Measurements from ENCODE around the gene FSCN2. TPM values are rescaled to one million over a fixed set of nuclear protein-coding genes. Genes with fewer than 3 reads are reported as not detected.

The FSCN2 gene
- total RNA-seq, 2 donors from 2014 or later, result 0.21 to 0.64 TPM

GRCh38 chr17:81565231-81565630, 37.1 kb downstream of the FSCN2 start:
- ATAC-seq (no peak), DNase-seq (ENCODE audit: low spot score) (peak; percentile 58)
- Mint-ChIP-seq H3K4me3 (no peak overlapping the region), H3K36me3 (peaks cover 5% of the 10 kb centered on the region), H3K4me1 (ENCODE audit: low read depth in 2 of 2) (no peaks in the 10 kb centered on the region), H3K9me3 (no peaks in the 10 kb centered on the region), H3K27me3 (no peaks in the 10 kb centered on the region), H3K27ac (no peak overlapping the region)

GRCh38 chr17:81566461-81567126, 38.4 kb downstream of the FSCN2 start:
- H3K27me3 Mint-ChIP-seq, result no peaks in the 10 kb centered on the region
- H3K27ac Mint-ChIP-seq, result no peak overlapping the region
- ATAC-seq (no peak), DNase-seq (ENCODE audit: low spot score) (peak; percentile 22)
- H3K4me3 Mint-ChIP-seq, result no peak overlapping the region
- peaks cover 5% of the 10 kb centered on the region for H3K36me3 Mint-ChIP-seq
- H3K9me3 Mint-ChIP-seq, result no peaks in the 10 kb centered on the region
- H3K4me1 Mint-ChIP-seq (ENCODE audit: low read depth in 2 of 2), result no peaks in the 10 kb centered on the region

GRCh38 chr17:81567191-81567590, 39.0 kb downstream of the FSCN2 start:
- no peak overlapping the region for H3K27ac Mint-ChIP-seq
- no peaks in the 10 kb centered on the region for H3K9me3 Mint-ChIP-seq
- no peaks in the 10 kb centered on the region for H3K27me3 Mint-ChIP-seq
- H3K4me1 Mint-ChIP-seq (ENCODE audit: low read depth in 2 of 2), result no peaks in the 10 kb centered on the region
- peaks cover 5% of the 10 kb centered on the region for H3K36me3 Mint-ChIP-seq
- DNase-seq (ENCODE audit: low spot score), result no peak
- no peak overlapping the region for H3K4me3 Mint-ChIP-seq
- ATAC-seq, result no peak

GRCh38 chr17:81568416-81568815, 40.2 kb downstream of the FSCN2 start:
- Mint-ChIP-seq H3K4me3 (no peak overlapping the region), H3K36me3 (peaks cover 5% of the 10 kb centered on the region), H3K9me3 (no peaks in the 10 kb centered on the region), H3K4me1 (ENCODE audit: low read depth in 2 of 2) (no peaks in the 10 kb centered on the region), H3K27me3 (no peaks in the 10 kb centered on the region), H3K27ac (no peak overlapping the region)
- ATAC-seq (no peak), DNase-seq (ENCODE audit: low spot score) (peak; percentile 18)

GRCh38 chr17:81569986-81570514, 41.9 kb downstream of the FSCN2 start:
- no peak for ATAC-seq
- Mint-ChIP-seq H3K4me3 (no peak overlapping the region), H3K36me3 (peaks cover 12% of the 10 kb centered on the region), H3K27ac (no peak overlapping the region), H3K4me1 (ENCODE audit: low read depth in 2 of 2) (no peaks in the 10 kb centered on the region), H3K27me3 (no peaks in the 10 kb centered on the region), H3K9me3 (no peaks in the 10 kb centered on the region)
- DNase-seq (ENCODE audit: low spot score), result peak; percentile 52

GRCh38 chr17:81570964-81571363, 42.8 kb downstream of the FSCN2 start:
- peaks cover 12% of the 10 kb centered on the region for H3K36me3 Mint-ChIP-seq
- H3K9me3 Mint-ChIP-seq, result no peaks in the 10 kb centered on the region
- ATAC-seq (no peak), DNase-seq (ENCODE audit: low spot score) (peak; percentile 6)
- H3K4me1 Mint-ChIP-seq (ENCODE audit: low read depth in 2 of 2), result no peaks in the 10 kb centered on the region
- H3K4me3 Mint-ChIP-seq, result no peak overlapping the region
- no peaks in the 10 kb centered on the region for H3K27me3 Mint-ChIP-seq
- no peak overlapping the region for H3K27ac Mint-ChIP-seq

GRCh38 chr17:81572563-81573168, 44.5 kb downstream of the FSCN2 start:
- no peaks in the 10 kb centered on the region for H3K9me3 Mint-ChIP-seq
- ATAC-seq (no peak), DNase-seq (ENCODE audit: low spot score) (no peak)
- H3K4me3 Mint-ChIP-seq, result no peak overlapping the region
- no peaks in the 10 kb centered on the region for H3K27me3 Mint-ChIP-seq
- H3K4me1 Mint-ChIP-seq (ENCODE audit: low read depth in 2 of 2), result peaks cover 2 to 5% of the 10 kb centered on the region in 2 donors
- H3K36me3 Mint-ChIP-seq, result peaks cover 16% of the 10 kb centered on the region
- H3K27ac Mint-ChIP-seq, result no peak overlapping the region

- Mint-ChIP-seq H3K27ac (no peak overlapping the region), H3K27me3 (no peaks in the 10 kb centered on the region), H3K9me3 (no peaks in the 10 kb centered on the region), H3K4me3 (no peak overlapping the region), H3K4me1 (ENCODE audit: low read depth in 2 of 2) (peaks cover 11 to 12% of the 10 kb centered on the region in 2 donors), H3K36me3 (peaks cover 11% of the 10 kb centered on the region)
- ATAC-seq (no peak), DNase-seq (ENCODE audit: low spot score) (peak; percentile 26)
Measured at GRCh38 chr17:81573794-81574642, 45.8 kb downstream of the FSCN2 start.

- H3K9me3 Mint-ChIP-seq, result no peaks in the 10 kb centered on the region
- no peak for ATAC-seq
- no peaks in the 10 kb centered on the region for H3K27me3 Mint-ChIP-seq
- H3K36me3 Mint-ChIP-seq, result peaks cover 11% of the 10 kb centered on the region
- peak; percentile 5 for DNase-seq (ENCODE audit: low spot score)
- H3K27ac Mint-ChIP-seq, result no peak overlapping the region
- H3K4me3 Mint-ChIP-seq, result no peak overlapping the region
- peaks cover 12 to 14% of the 10 kb centered on the region in 2 donors for H3K4me1 Mint-ChIP-seq (ENCODE audit: low read depth in 2 of 2)
Measured at GRCh38 chr17:81574643-81574956, 46.4 kb downstream of the FSCN2 start.

DNA sequence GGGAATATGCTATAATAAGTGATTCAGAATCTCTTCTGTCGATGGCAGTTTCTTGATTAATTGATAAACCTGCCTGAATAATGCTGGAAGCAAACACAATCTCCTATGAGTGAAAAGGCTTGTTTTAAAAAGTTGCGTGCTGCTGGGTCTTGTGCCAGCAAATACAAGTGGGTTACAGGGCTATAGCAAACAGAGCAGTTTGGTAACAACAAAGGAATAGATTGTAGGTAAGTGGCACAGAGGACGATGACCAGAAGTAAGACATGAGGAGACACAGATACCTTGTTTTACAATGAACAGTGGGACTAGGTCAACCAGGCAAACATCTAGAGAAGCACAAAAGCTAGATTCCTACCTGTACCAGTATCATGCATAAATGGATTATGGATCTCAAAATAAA, 47.7 kb downstream of the FSCN2 start:
- no peak for ATAC-seq
- H3K27ac Mint-ChIP-seq, result no peak overlapping the region

DNA sequence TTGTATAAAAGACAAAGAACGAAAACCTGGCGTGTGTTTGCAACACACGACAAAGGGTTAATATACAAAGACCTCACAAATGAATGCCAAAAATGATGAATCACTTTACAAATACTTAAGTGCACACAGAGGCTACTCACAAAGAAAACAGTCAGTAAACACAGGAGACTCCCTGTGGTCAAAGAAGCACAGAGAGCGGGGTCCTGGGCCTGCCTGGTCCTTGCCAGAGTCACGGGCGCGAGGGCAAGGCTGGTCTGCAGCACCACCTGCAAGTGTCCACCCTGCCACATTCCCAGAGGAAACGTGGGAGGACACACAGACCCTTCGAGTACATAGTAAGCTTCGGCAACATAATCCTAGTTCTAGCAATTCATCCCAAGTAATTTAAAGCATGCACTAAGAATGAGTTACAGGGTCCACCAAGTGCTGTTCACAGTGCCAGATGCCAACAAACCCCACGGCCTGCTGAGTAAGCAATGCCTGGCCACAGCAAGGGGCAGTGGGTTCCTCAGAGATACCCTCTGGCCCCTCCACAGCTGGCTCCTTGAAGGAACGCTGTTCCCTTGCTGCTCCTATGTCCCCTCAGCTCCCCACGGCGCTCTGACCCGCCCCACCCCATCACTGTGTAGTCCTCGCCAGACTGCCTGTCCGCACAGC, 48.6 kb downstream of the FSCN2 start:
- Mint-ChIP-seq H3K27ac (no peak overlapping the region), H3K9me3 (no peaks in the 10 kb centered on the region), H3K36me3 (peaks cover 11% of the 10 kb centered on the region), H3K4me1 (ENCODE audit: low read depth in 2 of 2) (peaks cover 12 to 21% of the 10 kb centered on the region in 2 donors), H3K4me3 (no peak overlapping the region), H3K27me3 (no peaks in the 10 kb centered on the region)
- ATAC-seq (no peak), DNase-seq (ENCODE audit: low spot score) (peak; percentile 39)

More for the DNA sequence above, 47.7 kb downstream of the FSCN2 start:
- Mint-ChIP-seq H3K9me3 (no peaks in the 10 kb centered on the region), H3K36me3 (peaks cover 11% of the 10 kb centered on the region), H3K27me3 (no peaks in the 10 kb centered on the region), H3K4me1 (ENCODE audit: low read depth in 2 of 2) (peaks cover 12 to 21% of the 10 kb centered on the region in 2 donors), H3K4me3 (no peak overlapping the region)
- no peak for DNase-seq (ENCODE audit: low spot score)

GRCh38 chr17:81577278-81578000, 49.3 kb downstream of the FSCN2 start:
- no peak for ATAC-seq
- no peak for DNase-seq (ENCODE audit: low spot score)
- Mint-ChIP-seq H3K4me3 (no peak overlapping the region), H3K4me1 (ENCODE audit: low read depth in 2 of 2) (peaks cover 12 to 21% of the 10 kb centered on the region in 2 donors), H3K36me3 (peaks cover 11% of the 10 kb centered on the region), H3K9me3 (no peaks in the 10 kb centered on the region), H3K27me3 (no peaks in the 10 kb centered on the region), H3K27ac (peak overlapping the region in 1 of 2 donors; percentile 36)

DNA sequence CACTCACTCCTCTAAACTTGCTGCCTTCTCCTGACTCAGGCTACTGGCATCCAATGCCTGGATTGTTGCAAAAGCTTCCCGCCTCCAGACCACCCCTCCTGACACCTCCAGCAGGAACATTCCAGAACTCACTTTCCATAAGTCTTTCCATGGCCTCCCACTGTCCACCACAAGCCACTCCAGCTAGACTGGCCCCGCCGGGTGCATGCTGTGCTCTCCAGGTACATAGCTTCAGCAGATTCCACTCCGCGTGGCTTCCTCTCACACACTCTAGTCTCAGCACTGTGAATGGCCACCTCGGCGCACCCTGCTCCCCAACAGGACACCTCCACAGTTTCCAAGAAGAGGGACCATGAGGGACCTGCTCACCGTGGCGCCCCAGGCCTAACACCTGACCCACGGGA, 49.9 kb downstream of the FSCN2 start:
- H3K9me3 Mint-ChIP-seq, result no peaks in the 10 kb centered on the region
- H3K27ac Mint-ChIP-seq, result peak overlapping the region in 1 of 2 donors; percentile 36
- DNase-seq (ENCODE audit: low spot score) (peak; percentile 44), ATAC-seq (no peak)
- no peaks in the 10 kb centered on the region for H3K27me3 Mint-ChIP-seq
- no peak overlapping the region for H3K4me3 Mint-ChIP-seq
- peaks cover 11% of the 10 kb centered on the region for H3K36me3 Mint-ChIP-seq
- H3K4me1 Mint-ChIP-seq (ENCODE audit: low read depth in 2 of 2), result peaks cover 12 to 21% of the 10 kb centered on the region in 2 donors

All from natural killer cell treated with Interleukin-12 subunit alpha and Interleukin-12 subunit beta and Interleukin-15 and Interleukin-18, amount 100 ng/mL, for 72 hours (primary cell).